HK-2 (cell line): ENCODE results near the gene VCX2.
"Not testable (repeated sequence)": the region's sequence is repeated elsewhere in the genome, so short reads cannot be mapped to it uniquely, and the experiment has no call there.

ENCODE experiments used
- DNase-seq: peaks from one replicate; pipeline ENCODE4 v3.0.0-alpha.2; 2018; ENCODE audit not compliant: unreplicated experiment

Gene VCX2

GRCh38 chrX:8122538-8122937 is 48.5 kb downstream of the VCX2 start:
- DNase-seq = no peak

DNA sequence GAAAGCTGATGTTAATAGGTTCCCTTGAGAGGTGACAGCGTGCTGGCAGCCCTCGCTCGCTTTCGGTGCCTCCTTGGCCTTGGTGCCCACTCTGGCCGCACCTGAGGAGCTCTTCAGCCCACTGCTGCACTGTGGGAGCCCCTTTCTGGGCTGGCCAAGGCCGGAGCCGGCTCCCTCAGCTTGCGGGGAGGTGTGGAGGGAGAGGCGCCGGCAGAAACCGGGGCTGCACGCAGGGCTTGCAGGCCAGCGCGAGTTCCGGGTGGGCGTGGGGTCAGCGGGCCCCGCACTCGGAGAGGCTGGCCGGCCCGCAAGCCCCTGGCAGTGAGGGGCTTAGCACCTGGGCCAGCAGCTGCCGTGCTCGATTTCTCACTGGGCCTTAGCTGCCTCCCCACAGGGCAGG is 49.7 kb downstream of the VCX2 start:
- DNase-seq = not testable (repeated sequence)
